ENCODE data around the gene NRXN3. TPM values are rescaled to one million over a fixed set of nuclear protein-coding genes. Genes with fewer than 3 reads are reported as not detected.

The NRXN3 gene
- total and polyA plus RNA-seq, 4 donors: 21.9 to 73.4 (median 65.7) TPM

- no peaks in the 10 kb centered on the region for H3K27me3 ChIP-seq (ENCODE audit: control insufficient read depth, insufficient read depth, low read length)
- no peak overlapping the region for H3K4me3 ChIP-seq (ENCODE audit: low read depth, low read length)
- no peak overlapping the region for H3K27ac ChIP-seq (ENCODE audit: low read depth, low read length)
- no peaks in the 10 kb centered on the region for H3K4me1 ChIP-seq (ENCODE audit: control insufficient read depth, insufficient read depth, low read length)
- DNase-seq (ENCODE audit: low read depth in 4 of 6, low spot score in 6 of 6): no peak
- H3K9me3 ChIP-seq (ENCODE audit: control insufficient read depth, insufficient read depth, low read length): no peaks in the 10 kb centered on the region
- WGBS (ENCODE audit: insufficient coverage): no CpG with 5 or more reads among the region's 4 CpGs
- H3K36me3 ChIP-seq (ENCODE audit: control insufficient read depth, insufficient read depth, low read length): no peaks in the 10 kb centered on the region
Observed at GRCh38 chr14:79496701-79497100, 1326.5 kb downstream of the NRXN3 start.

GRCh38 chr14:79500489-79500888 lies 1330.3 kb downstream of the NRXN3 start:
- H3K27ac ChIP-seq (ENCODE audit: low read depth, low read length): no peak overlapping the region
- H3K4me3 ChIP-seq (ENCODE audit: low read depth, low read length): no peak overlapping the region
- DNase-seq (ENCODE audit: low read depth in 4 of 6, low spot score in 6 of 6): no peak
- no peaks in the 10 kb centered on the region for H3K36me3 ChIP-seq (ENCODE audit: control insufficient read depth, insufficient read depth, low read length)
- H3K4me1 ChIP-seq (ENCODE audit: control insufficient read depth, insufficient read depth, low read length): no peaks in the 10 kb centered on the region
- H3K27me3 ChIP-seq (ENCODE audit: control insufficient read depth, insufficient read depth, low read length): no peaks in the 10 kb centered on the region
- no peaks in the 10 kb centered on the region for H3K9me3 ChIP-seq (ENCODE audit: control insufficient read depth, insufficient read depth, low read length)
- WGBS (ENCODE audit: insufficient coverage): no CpG with 5 or more reads among the region's 1 CpG

GRCh38 chr14:79502136-79502750 lies 1332.1 kb downstream of the NRXN3 start:
- no peak for DNase-seq (ENCODE audit: low read depth in 4 of 6, low spot score in 6 of 6)
- H3K9me3 ChIP-seq (ENCODE audit: control insufficient read depth, insufficient read depth, low read length): no peaks in the 10 kb centered on the region
- H3K27me3 ChIP-seq (ENCODE audit: control insufficient read depth, insufficient read depth, low read length): no peaks in the 10 kb centered on the region
- no peak overlapping the region for H3K27ac ChIP-seq (ENCODE audit: low read depth, low read length)
- H3K4me3 ChIP-seq (ENCODE audit: low read depth, low read length): no peak overlapping the region
- H3K4me1 ChIP-seq (ENCODE audit: control insufficient read depth, insufficient read depth, low read length): no peaks in the 10 kb centered on the region
- WGBS (ENCODE audit: insufficient coverage): no CpG with 5 or more reads among the region's 3 CpGs
- H3K36me3 ChIP-seq (ENCODE audit: control insufficient read depth, insufficient read depth, low read length): no peaks in the 10 kb centered on the region

- Histone ChIP-seq H3K9me3 (ENCODE audit: control insufficient read depth, insufficient read depth, low read length) (no peaks in the 10 kb centered on the region), H3K4me3 (ENCODE audit: low read depth, low read length) (no peak overlapping the region), H3K4me1 (ENCODE audit: control insufficient read depth, insufficient read depth, low read length) (no peaks in the 10 kb centered on the region), H3K36me3 (ENCODE audit: control insufficient read depth, insufficient read depth, low read length) (no peaks in the 10 kb centered on the region), H3K27ac (ENCODE audit: low read depth, low read length) (no peak overlapping the region), H3K27me3 (ENCODE audit: control insufficient read depth, insufficient read depth, low read length) (no peaks in the 10 kb centered on the region)
- no CpG with 5 or more reads among the region's 1 CpG for WGBS (ENCODE audit: insufficient coverage)
- no peak for DNase-seq (ENCODE audit: low read depth in 4 of 6, low spot score in 6 of 6)
Observed at GRCh38 chr14:79502751-79503148, 1332.6 kb downstream of the NRXN3 start.

GRCh38 chr14:79510659-79511058 lies 1340.5 kb downstream of the NRXN3 start:
- Histone ChIP-seq H3K27me3 (ENCODE audit: control insufficient read depth, insufficient read depth, low read length) (no peaks in the 10 kb centered on the region), H3K36me3 (ENCODE audit: control insufficient read depth, insufficient read depth, low read length) (no peaks in the 10 kb centered on the region), H3K9me3 (ENCODE audit: control insufficient read depth, insufficient read depth, low read length) (no peaks in the 10 kb centered on the region), H3K27ac (ENCODE audit: low read depth, low read length) (no peak overlapping the region), H3K4me1 (ENCODE audit: control insufficient read depth, insufficient read depth, low read length) (no peaks in the 10 kb centered on the region), H3K4me3 (ENCODE audit: low read depth, low read length) (no peak overlapping the region)
- WGBS (ENCODE audit: insufficient coverage): no CpG with 5 or more reads among the region's 3 CpGs
- peak in 2 of 6 donors; percentile 24 to 69 for DNase-seq (ENCODE audit: low read depth in 4 of 6, low spot score in 6 of 6)

GRCh38 chr14:79511146-79511545 lies 1341.0 kb downstream of the NRXN3 start:
- H3K9me3 ChIP-seq (ENCODE audit: control insufficient read depth, insufficient read depth, low read length): no peaks in the 10 kb centered on the region
- H3K4me3 ChIP-seq (ENCODE audit: low read depth, low read length): no peak overlapping the region
- 71% methylated on average over 1 of the region's 3 CpGs for WGBS (ENCODE audit: insufficient coverage)
- H3K27me3 ChIP-seq (ENCODE audit: control insufficient read depth, insufficient read depth, low read length): no peaks in the 10 kb centered on the region
- no peaks in the 10 kb centered on the region for H3K36me3 ChIP-seq (ENCODE audit: control insufficient read depth, insufficient read depth, low read length)
- no peak overlapping the region for H3K27ac ChIP-seq (ENCODE audit: low read depth, low read length)
- DNase-seq (ENCODE audit: low read depth in 4 of 6, low spot score in 6 of 6): no peak
- H3K4me1 ChIP-seq (ENCODE audit: control insufficient read depth, insufficient read depth, low read length): peaks cover 4% of the 10 kb centered on the region

- no CpG with 5 or more reads among the region's 1 CpG for WGBS (ENCODE audit: insufficient coverage)
- H3K4me1 ChIP-seq (ENCODE audit: control insufficient read depth, insufficient read depth, low read length): peaks cover 5% of the 10 kb centered on the region
Observed at GRCh38 chr14:79513446-79513845, 1343.3 kb downstream of the NRXN3 start.

GRCh38 chr14:79514700-79515099 lies 1344.5 kb downstream of the NRXN3 start:
- no peaks in the 10 kb centered on the region for H3K36me3 ChIP-seq (ENCODE audit: control insufficient read depth, insufficient read depth, low read length)

More at GRCh38 chr14:79513446-79513845, 1343.3 kb downstream of the NRXN3 start:
- DNase-seq (ENCODE audit: low read depth in 4 of 6, low spot score in 6 of 6): peak in 1 of 6 donors; percentile 46
- no peaks in the 10 kb centered on the region for H3K9me3 ChIP-seq (ENCODE audit: control insufficient read depth, insufficient read depth, low read length)
- H3K4me3 ChIP-seq (ENCODE audit: low read depth, low read length): no peak overlapping the region
- H3K27me3 ChIP-seq (ENCODE audit: control insufficient read depth, insufficient read depth, low read length): no peaks in the 10 kb centered on the region
- H3K27ac ChIP-seq (ENCODE audit: low read depth, low read length): no peak overlapping the region
- no peaks in the 10 kb centered on the region for H3K36me3 ChIP-seq (ENCODE audit: control insufficient read depth, insufficient read depth, low read length)

GRCh38 chr14:79515158-79515557 lies 1345.0 kb downstream of the NRXN3 start:
- no peak overlapping the region for H3K4me3 ChIP-seq (ENCODE audit: low read depth, low read length)
- peaks cover 5% of the 10 kb centered on the region for H3K4me1 ChIP-seq (ENCODE audit: control insufficient read depth, insufficient read depth, low read length)
- WGBS (ENCODE audit: insufficient coverage): 83% methylated on average over 3 of the region's 3 CpGs
- no peaks in the 10 kb centered on the region for H3K9me3 ChIP-seq (ENCODE audit: control insufficient read depth, insufficient read depth, low read length)
- no peak for DNase-seq (ENCODE audit: low read depth in 4 of 6, low spot score in 6 of 6)
- no peaks in the 10 kb centered on the region for H3K36me3 ChIP-seq (ENCODE audit: control insufficient read depth, insufficient read depth, low read length)
- no peaks in the 10 kb centered on the region for H3K27me3 ChIP-seq (ENCODE audit: control insufficient read depth, insufficient read depth, low read length)
- no peak overlapping the region for H3K27ac ChIP-seq (ENCODE audit: low read depth, low read length)

More at GRCh38 chr14:79514700-79515099, 1344.5 kb downstream of the NRXN3 start:
- DNase-seq (ENCODE audit: low read depth in 4 of 6, low spot score in 6 of 6): no peak
- no peak overlapping the region for H3K4me3 ChIP-seq (ENCODE audit: low read depth, low read length)
- no peaks in the 10 kb centered on the region for H3K27me3 ChIP-seq (ENCODE audit: control insufficient read depth, insufficient read depth, low read length)
- no peaks in the 10 kb centered on the region for H3K9me3 ChIP-seq (ENCODE audit: control insufficient read depth, insufficient read depth, low read length)
- no CpG with 5 or more reads among the region's 2 CpGs for WGBS (ENCODE audit: insufficient coverage)
- H3K4me1 ChIP-seq (ENCODE audit: control insufficient read depth, insufficient read depth, low read length): peaks cover 5% of the 10 kb centered on the region
- no peak overlapping the region for H3K27ac ChIP-seq (ENCODE audit: low read depth, low read length)

GRCh38 chr14:79516009-79516408 lies 1345.8 kb downstream of the NRXN3 start:
- Histone ChIP-seq H3K27me3 (ENCODE audit: control insufficient read depth, insufficient read depth, low read length) (no peaks in the 10 kb centered on the region), H3K9me3 (ENCODE audit: control insufficient read depth, insufficient read depth, low read length) (no peaks in the 10 kb centered on the region), H3K36me3 (ENCODE audit: control insufficient read depth, insufficient read depth, low read length) (no peaks in the 10 kb centered on the region), H3K4me3 (ENCODE audit: low read depth, low read length) (no peak overlapping the region), H3K4me1 (ENCODE audit: control insufficient read depth, insufficient read depth, low read length) (peaks cover 5% of the 10 kb centered on the region), H3K27ac (ENCODE audit: low read depth, low read length) (no peak overlapping the region)
- peak in 5 of 6 donors; percentile 10 to 88 (median 29) for DNase-seq (ENCODE audit: low read depth in 4 of 6, low spot score in 6 of 6)
- 37% methylated on average over 2 of the region's 2 CpGs for WGBS (ENCODE audit: insufficient coverage)
